Uterus (tissue), 4 donors: ENCODE data around the gene DACT2. TPM values are rescaled to one million over a fixed set of nuclear protein-coding genes. Genes with fewer than 3 reads are reported as not detected.

ENCODE experiments used
- DNase-seq, 2 donors: peaks; one replicate each; pipeline ENCODE4 v3.0.0-alpha.2; 2019 to 2020
- H3K27ac ChIP-seq, 2 donors: fragments of 200-600 bp; sonication (generic); 1 replicate in 1 of 2; 2 replicates in 1 of 2; pipeline ENCODE4 v1.5.1; 2016 to 2018
- H3K27me3 ChIP-seq, 2 donors: fragments of 200-600 bp; sonication (generic); one replicate each; pipeline ENCODE4 v1.5.1; 2018 to 2019; ENCODE audit warnings: control low read depth in 1 of 2
- H3K36me3 ChIP-seq, 2 donors: fragments of 200-600 bp; sonication (generic); one replicate each; pipeline ENCODE4 v1.5.1; 2019; ENCODE audit warnings: control low read depth in 1 of 2
- H3K4me1 ChIP-seq, 2 donors: fragments of 200-600 bp; sonication (generic); one replicate each; pipeline ENCODE4 v1.5.1; 2018 to 2019; ENCODE audit warnings: control low read depth in 1 of 2
- H3K4me3 ChIP-seq, 2 donors: fragments of 200-600 bp; sonication (generic); 1 replicate in 1 of 2; 2 replicates in 1 of 2; pipeline ENCODE4 v1.5.1; 2018 to 2019; ENCODE audit warnings: mild to moderate bottlenecking in 1 of 2
- H3K9me3 ChIP-seq, 2 donors: fragments of 200-600 bp; sonication (generic); one replicate each; pipeline ENCODE4 v1.5.1; 2019; ENCODE audit warnings: control low read depth in 1 of 2
- POLR2A ChIP-seq, 2 donors: fragments of 450-650 bp; IDR thresholded peaks; one replicate each; pipeline ENCODE4 v1.6.1; 2016; ENCODE audit warnings: antibody characterized with exemption in 2 of 2, mild to moderate bottlenecking in 1 of 2, moderate library complexity in 1 of 2
- intact Hi-C: fragments of 100-400 bp; cut with DNase I; formaldehyde crosslinking; loops from one replicate; pipeline ENCODE4 v1.15.1; 2023; ENCODE audit warnings: low total_unique reads
- total RNA-seq, 4 donors: library from RNA; depleted of rRNA in 3 of 4; stranded (reverse); fragments of >200 nt in 3 of 4; gene quantifications; one replicate each; pipeline versions ENCODE4 v1.1.0 to v1.2.4, GENCODE V29; 2014 to 2023
- TF ChIP-seq, protein P1 (sequence below), 4 experiments: fragments of 200-600 bp in 2 of 4; fragments of 450-650 bp in 2 of 4; sonication (generic) in 2 of 4; IDR thresholded peaks; one replicate each; pipeline ENCODE4 v1.5.1; 2016 to 2019; ENCODE audit warnings: antibody characterized with exemption in 4 of 4, mild to moderate bottlenecking in 2 of 4, moderate library complexity in 1 of 4
- donor health status: DM: yes; HTN: yes; CAD: no.

The DACT2 gene
- total RNA-seq, 4 donors from 2014 or later, result 1.4 to 9.6 (median 2.8) TPM; not detected in 1

GRCh38 chr6:168348186-168348585 is 28.6 kb upstream of the DACT2 start:
- Histone ChIP-seq H3K9me3 (no peaks in the 10 kb centered on the region), H3K36me3 (no peaks in the 10 kb centered on the region), H3K27me3 (no peaks in the 10 kb centered on the region), H3K4me3 (no peak overlapping the region), H3K4me1 (no peaks in the 10 kb centered on the region), H3K27ac (no peak overlapping the region)
- DNase-seq, result no peak
- intact Hi-C loops, result no loop called here
- TF ChIP-seq POLR2A (IDR thresholded peaks at IDR 0.05), result no peak
- TF ChIP-seq, protein P1, sequence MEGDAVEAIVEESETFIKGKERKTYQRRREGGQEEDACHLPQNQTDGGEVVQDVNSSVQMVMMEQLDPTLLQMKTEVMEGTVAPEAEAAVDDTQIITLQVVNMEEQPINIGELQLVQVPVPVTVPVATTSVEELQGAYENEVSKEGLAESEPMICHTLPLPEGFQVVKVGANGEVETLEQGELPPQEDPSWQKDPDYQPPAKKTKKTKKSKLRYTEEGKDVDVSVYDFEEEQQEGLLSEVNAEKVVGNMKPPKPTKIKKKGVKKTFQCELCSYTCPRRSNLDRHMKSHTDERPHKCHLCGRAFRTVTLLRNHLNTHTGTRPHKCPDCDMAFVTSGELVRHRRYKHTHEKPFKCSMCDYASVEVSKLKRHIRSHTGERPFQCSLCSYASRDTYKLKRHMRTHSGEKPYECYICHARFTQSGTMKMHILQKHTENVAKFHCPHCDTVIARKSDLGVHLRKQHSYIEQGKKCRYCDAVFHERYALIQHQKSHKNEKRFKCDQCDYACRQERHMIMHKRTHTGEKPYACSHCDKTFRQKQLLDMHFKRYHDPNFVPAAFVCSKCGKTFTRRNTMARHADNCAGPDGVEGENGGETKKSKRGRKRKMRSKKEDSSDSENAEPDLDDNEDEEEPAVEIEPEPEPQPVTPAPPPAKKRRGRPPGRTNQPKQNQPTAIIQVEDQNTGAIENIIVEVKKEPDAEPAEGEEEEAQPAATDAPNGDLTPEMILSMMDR (IDR thresholded peaks at IDR 0.05), result no peak

DNA sequence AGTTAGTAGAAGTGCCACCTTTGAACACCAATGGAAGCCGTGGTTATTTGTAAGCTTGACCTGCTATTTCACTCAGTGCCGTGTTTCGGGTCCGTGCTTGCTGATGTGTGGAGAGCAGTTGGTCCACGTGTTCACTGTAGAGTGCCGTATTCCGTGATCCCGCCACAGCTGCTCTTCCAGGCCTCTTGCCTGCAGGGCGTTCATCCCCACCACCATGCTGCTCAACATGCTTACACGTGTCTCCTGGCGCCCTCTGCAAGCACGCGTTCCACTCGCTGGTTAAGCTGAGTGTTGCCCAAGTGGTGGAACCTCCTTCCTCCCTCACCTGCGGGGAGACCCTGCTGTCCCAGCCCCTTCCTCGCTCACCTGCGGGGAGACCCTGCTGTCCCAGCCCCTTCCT is 28.0 kb upstream of the DACT2 start:
- no peaks in the 10 kb centered on the region for H3K36me3 ChIP-seq
- no peak for DNase-seq
- no peak overlapping the region for H3K4me3 ChIP-seq
- no peaks in the 10 kb centered on the region for H3K9me3 ChIP-seq
- H3K4me1 ChIP-seq, result no peaks in the 10 kb centered on the region
- intact Hi-C loops, result no loop called here
- no peaks in the 10 kb centered on the region for H3K27me3 ChIP-seq
- TF ChIP-seq, protein P1 (IDR thresholded peaks at IDR 0.05), result no peak
- no peak for TF ChIP-seq POLR2A (IDR thresholded peaks at IDR 0.05)
- H3K27ac ChIP-seq, result no peak overlapping the region

DNA sequence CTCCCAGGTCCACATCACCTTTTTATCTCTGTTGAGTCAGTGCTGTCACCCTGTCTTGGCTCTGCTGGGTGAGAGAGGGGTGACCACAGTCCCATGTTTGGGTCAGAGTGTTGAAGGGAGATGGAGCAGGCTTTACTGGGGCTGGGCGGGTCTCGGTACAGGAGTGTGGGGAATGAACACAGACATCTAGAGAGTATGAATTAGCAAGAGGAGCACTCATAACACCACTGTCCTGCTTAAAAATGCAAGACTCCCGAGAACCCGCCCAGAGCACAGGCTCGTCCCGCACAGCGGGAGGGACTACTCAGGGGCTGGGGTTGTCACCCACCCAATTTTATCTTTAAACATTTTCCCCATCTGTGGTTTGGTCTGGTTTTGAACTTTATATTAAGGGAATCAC is 27.5 kb upstream of the DACT2 start:
- Histone ChIP-seq H3K4me1 (no peaks in the 10 kb centered on the region), H3K4me3 (no peak overlapping the region), H3K27me3 (no peaks in the 10 kb centered on the region), H3K9me3 (no peaks in the 10 kb centered on the region), H3K27ac (no peak overlapping the region), H3K36me3 (no peaks in the 10 kb centered on the region)
- intact Hi-C loops, result no loop called here
- DNase-seq, result no peak
- TF ChIP-seq, protein P1 (IDR thresholded peaks at IDR 0.05), result no peak

GRCh38 chr6:168345896-168346754 is 26.5 kb upstream of the DACT2 start:
- TF ChIP-seq POLR2A (IDR thresholded peaks at IDR 0.05), result no peak
- TF ChIP-seq, protein P1 (IDR thresholded peaks at IDR 0.05), result no peak
- no peaks in the 10 kb centered on the region for H3K9me3 ChIP-seq
- no peak overlapping the region for H3K27ac ChIP-seq
- H3K27me3 ChIP-seq, result no peaks in the 10 kb centered on the region
- no peak overlapping the region for H3K4me3 ChIP-seq
- H3K4me1 ChIP-seq, result no peaks in the 10 kb centered on the region
- no peak for DNase-seq
- intact Hi-C loops, result no loop called here
- H3K36me3 ChIP-seq, result no peaks in the 10 kb centered on the region

DNA sequence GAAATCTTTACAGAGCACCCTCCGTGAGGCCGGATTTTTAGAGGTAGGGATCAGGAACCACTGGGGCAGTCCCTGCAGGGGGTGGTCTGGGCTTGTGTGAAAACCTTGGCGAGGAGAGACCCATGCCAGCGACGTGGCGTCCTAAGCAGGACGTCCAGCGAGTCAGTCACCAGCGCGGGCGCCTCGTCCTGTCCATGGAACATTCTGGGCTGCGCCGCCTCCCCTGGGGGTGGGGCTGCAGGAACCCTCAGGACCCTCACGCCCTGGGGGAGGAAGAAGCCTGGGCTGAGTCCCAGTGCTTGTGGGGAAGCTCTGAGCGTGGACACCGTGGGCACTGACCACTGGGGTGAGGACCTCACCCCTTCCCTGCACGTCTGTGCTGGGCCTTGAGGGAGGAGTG is 25.7 kb upstream of the DACT2 start:
- Histone ChIP-seq H3K4me1 (no peaks in the 10 kb centered on the region), H3K4me3 (no peak overlapping the region), H3K9me3 (no peaks in the 10 kb centered on the region), H3K27ac (no peak overlapping the region), H3K27me3 (no peaks in the 10 kb centered on the region), H3K36me3 (no peaks in the 10 kb centered on the region)
- no peak for DNase-seq
- TF ChIP-seq, protein P1 (IDR thresholded peaks at IDR 0.05), result no peak
- TF ChIP-seq POLR2A (IDR thresholded peaks at IDR 0.05), result no peak
- intact Hi-C loops, result no loop called here
